Fibroblast of mammary gland (primary cell): ENCODE results near the gene AKAP13.

Experiments
- DNase-seq: peaks from one replicate; pipeline ENCODE4 v3.0.0-alpha.2; 2010; ENCODE audit warnings: low read depth
- H3K4me3 ChIP-seq: 2 replicates; pipeline ENCODE4 v1.5.1; 2011; ENCODE audit warnings: low read depth, mild to moderate bottlenecking, low read length, moderate library complexity; ENCODE audit not compliant: control insufficient read depth
- TF ChIP-seq, protein P1 (sequence below): conservative IDR thresholded peaks from 2 replicates; pipeline ENCODE4 v1.5.1; 2011; ENCODE audit warnings: low read depth, low read length, inconsistent platforms; ENCODE audit not compliant: control insufficient read depth, insufficient read depth

Gene AKAP13

DNA sequence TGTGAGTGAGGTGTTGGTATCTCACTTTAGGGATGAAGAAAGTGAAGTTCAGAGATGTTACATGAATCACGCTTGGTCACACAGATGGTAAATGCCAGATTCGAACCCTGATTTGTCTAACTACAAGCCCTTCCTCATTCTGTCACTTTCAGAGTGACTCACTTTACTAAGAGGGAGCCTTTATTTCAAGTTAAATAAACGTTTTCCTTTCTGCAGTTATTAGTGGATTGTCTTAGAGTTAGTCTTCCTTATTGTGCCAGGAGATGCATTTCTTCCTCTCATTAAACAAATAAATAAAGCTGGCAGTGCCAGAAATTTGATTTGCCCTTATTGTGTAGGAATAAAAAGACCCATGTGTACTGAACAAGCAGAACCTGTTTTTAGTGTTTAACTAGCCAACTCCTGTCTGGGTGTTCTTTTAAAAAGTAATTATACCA is 162.5 kb downstream of the AKAP13 start:
- TF ChIP-seq, protein P1, sequence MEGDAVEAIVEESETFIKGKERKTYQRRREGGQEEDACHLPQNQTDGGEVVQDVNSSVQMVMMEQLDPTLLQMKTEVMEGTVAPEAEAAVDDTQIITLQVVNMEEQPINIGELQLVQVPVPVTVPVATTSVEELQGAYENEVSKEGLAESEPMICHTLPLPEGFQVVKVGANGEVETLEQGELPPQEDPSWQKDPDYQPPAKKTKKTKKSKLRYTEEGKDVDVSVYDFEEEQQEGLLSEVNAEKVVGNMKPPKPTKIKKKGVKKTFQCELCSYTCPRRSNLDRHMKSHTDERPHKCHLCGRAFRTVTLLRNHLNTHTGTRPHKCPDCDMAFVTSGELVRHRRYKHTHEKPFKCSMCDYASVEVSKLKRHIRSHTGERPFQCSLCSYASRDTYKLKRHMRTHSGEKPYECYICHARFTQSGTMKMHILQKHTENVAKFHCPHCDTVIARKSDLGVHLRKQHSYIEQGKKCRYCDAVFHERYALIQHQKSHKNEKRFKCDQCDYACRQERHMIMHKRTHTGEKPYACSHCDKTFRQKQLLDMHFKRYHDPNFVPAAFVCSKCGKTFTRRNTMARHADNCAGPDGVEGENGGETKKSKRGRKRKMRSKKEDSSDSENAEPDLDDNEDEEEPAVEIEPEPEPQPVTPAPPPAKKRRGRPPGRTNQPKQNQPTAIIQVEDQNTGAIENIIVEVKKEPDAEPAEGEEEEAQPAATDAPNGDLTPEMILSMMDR: no peak
- DNase-seq: peak; percentile 14
- no peak overlapping the region for H3K4me3 ChIP-seq

DNA sequence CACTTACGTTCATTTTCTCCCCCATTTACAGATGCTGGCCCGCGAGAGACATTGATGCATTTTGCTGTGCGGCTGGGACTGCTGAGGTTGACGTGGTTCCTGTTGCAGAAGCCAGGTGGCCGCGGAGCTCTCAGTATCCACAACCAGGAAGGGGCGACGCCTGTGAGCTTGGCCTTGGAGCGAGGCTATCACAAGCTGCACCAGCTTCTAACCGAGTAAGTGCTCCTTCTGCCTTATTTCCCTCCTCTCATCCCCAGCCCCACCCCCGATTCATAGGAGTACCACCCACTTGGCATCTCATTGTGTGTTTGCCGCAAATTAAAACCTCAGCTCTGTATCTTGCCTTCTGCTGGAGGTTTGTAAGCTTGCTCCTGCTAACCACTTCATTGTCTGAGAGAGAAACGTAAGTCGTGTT is 163.3 kb downstream of the AKAP13 start:
- DNase-seq: no peak
- TF ChIP-seq, protein P1: no peak
- no peak overlapping the region for H3K4me3 ChIP-seq

DNA sequence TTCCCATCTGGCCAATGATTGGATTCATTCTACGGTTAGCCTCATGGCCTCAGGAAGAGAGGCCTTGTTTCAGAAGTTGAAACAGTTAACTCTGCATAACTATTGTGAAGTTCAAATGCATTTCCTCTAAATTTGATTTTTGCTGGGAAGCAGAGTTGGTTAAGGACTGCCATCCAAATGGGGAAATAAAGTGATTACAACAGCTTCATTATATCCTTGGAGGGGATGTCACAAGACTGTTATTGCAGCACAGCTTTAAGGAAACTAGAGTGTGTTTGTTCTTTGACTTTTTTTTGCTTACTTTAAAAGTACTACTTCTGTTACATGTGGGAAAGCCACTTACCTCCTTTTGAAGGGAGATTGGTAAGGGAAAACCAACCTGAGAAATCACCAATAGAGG is 164.8 kb downstream of the AKAP13 start:
- no peak overlapping the region for H3K4me3 ChIP-seq
- peak; percentile 54 for DNase-seq
- TF ChIP-seq, protein P1: no peak

DNA sequence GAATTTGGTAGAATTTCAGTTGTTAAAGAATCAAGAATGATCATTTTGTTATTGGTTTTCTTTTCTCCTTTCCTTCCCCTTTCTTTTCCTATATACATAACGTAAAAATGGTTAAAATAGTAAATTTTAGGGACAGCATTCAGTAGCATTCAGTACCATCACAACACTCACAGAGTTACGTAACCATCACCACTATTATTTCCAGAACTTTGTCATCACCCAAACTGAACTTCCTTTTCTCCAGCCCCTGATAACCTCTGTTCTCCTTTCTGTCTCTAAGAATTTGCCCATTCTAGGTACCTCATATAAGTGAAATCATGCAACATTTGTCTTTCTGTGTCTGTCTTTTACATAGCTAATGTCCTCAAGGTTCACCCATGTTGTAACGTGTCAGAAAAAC is 165.3 kb downstream of the AKAP13 start:
- no peak for DNase-seq
- no peak overlapping the region for H3K4me3 ChIP-seq
- TF ChIP-seq, protein P1: no peak

DNA sequence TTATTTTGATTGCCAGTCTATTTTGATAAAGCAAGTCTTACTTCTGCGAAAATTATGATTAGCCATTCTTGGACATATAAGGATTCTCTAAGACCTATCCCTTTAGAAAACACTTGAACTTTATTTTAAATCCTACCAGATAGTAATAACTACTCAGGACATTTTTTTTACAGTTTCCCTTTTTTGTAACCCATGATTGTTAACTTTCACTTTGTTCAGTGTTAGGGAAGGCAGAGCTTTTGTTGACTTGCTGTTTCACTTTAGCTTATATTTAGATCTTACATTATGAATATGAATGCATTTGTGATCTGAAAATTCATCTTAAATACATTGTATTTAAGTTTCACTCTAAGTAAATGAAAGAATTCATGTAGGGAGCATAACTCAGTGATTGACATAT is 167.0 kb downstream of the AKAP13 start:
- no peak for DNase-seq
- H3K4me3 ChIP-seq: no peak overlapping the region
- TF ChIP-seq, protein P1: no peak

DNA sequence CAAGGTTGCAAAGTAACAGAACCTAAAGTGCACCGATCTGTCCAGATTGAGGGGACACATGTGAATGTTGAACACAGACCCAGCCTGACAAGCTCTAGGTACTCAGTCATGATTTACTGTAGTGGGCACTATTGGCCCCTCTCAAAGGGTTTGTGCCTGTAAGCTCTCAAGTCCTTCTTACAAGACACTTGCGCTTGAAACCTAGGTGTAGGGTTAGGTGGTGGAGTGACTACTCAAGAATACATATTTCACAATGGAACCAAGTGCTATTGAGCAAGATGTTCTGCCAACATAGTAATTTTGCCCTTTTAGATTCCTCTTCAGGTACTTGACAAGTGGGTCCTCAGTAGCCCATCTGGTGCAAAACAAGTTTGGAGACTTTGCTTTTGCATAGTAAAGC is 169.9 kb downstream of the AKAP13 start:
- TF ChIP-seq, protein P1: no peak
- no peak for DNase-seq
- H3K4me3 ChIP-seq: no peak overlapping the region

DNA sequence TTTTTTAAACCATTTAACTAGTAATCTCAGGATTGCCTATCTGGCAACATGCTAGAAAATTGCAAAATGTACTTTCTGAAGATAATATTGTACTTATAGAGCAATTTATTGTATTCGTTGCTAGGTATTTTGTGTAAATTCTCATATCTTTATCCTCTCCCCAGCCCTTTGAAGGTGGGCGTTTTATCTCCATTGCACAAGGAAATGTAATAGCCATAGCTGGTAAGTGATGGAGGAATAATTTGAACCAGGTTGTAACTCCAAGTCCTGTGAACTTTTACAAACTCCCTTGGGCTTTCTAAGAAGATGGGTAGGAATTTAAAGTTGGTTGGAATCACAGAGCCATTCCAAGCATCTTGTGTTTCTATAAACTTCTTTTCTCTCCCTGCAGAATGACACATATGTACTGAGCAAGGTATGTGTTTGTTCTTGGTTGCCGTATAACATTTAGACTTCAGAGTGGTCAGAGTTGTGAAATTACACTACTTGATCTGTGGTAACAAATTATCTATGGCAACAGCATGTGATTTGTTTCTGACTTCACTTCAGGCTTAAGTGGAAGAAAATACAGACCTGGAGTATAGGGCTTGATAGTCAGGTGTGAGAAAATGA is 170.9 kb downstream of the AKAP13 start:
- DNase-seq: peak; percentile 56
- TF ChIP-seq, protein P1: no peak
- no peak overlapping the region for H3K4me3 ChIP-seq
